ENCODE data around the gene MLLT10. TPM values are rescaled to one million over a fixed set of nuclear protein-coding genes. Genes with fewer than 3 reads are reported as not detected.

MLLT10 gene
- total RNA-seq, 6 experiments from 2014 or later: 15.8 to 49.4 (median 20.1) TPM

- intact Hi-C loops (cut with DNase I): loop anchor here in 1 of 2 donors (10.0 kb wide), 1 partner anchor 465 kb away; no protein-coding TSS in a partner anchor
- H3K4me3 ChIP-seq: no peak overlapping the region
- ATAC-seq: no peak
Measured at GRCh38 chr10:21490028-21490710, 43.9 kb upstream of the MLLT10 start.

GRCh38 chr10:21490711-21491105 lies 43.3 kb upstream of the MLLT10 start:
- Histone ChIP-seq H3K4me1 (peaks cover 0 to 8% (median 0%) of the 10 kb centered on the region in 4 donors), H3K4me3 (no peak overlapping the region), H3K27me3 (no peaks in the 10 kb centered on the region), H3K36me3 (no peaks in the 10 kb centered on the region), H3K9me3 (no peaks in the 10 kb centered on the region), H3K27ac (no peak overlapping the region)
- ATAC-seq: no peak
- 80% methylated on average over 2 of the region's 2 CpGs for WGBS (ENCODE audit: insufficient coverage, low coverage, low lambda C conversion rate, missing lambda C conversion rate)
- intact Hi-C loops (cut with DNase I): loop anchor here in 1 of 2 donors (10.0 kb wide), 1 partner anchor 464 kb away; no protein-coding TSS in a partner anchor
- no peak for DNase-seq
- TF ChIP-seq CTCF (IDR thresholded peaks at IDR 0.05): no peak
- no peak for TF ChIP-seq POLR2A (IDR thresholded peaks at IDR 0.05)

More at GRCh38 chr10:21490028-21490710, 43.9 kb upstream of the MLLT10 start:
- no peak overlapping the region for H3K27ac ChIP-seq
- no peaks in the 10 kb centered on the region for H3K27me3 ChIP-seq
- no peaks in the 10 kb centered on the region for H3K9me3 ChIP-seq
- TF ChIP-seq CTCF (IDR thresholded peaks at IDR 0.05): no peak
- no peak for TF ChIP-seq POLR2A (IDR thresholded peaks at IDR 0.05)
- no peaks in the 10 kb centered on the region for H3K36me3 ChIP-seq
- WGBS (ENCODE audit: insufficient coverage, low coverage, low lambda C conversion rate, missing lambda C conversion rate): 94% methylated on average over 4 of the region's 4 CpGs
- no peak for DNase-seq
- H3K4me1 ChIP-seq: peaks cover 0 to 7% (median 0%) of the 10 kb centered on the region in 4 donors

GRCh38 chr10:21492421-21492820 lies 41.6 kb upstream of the MLLT10 start:
- TF ChIP-seq POLR2A (IDR thresholded peaks at IDR 0.05): no peak
- TF ChIP-seq CTCF (IDR thresholded peaks at IDR 0.05): no peak
- peaks cover 0 to 10% (median 0%) of the 10 kb centered on the region in 4 donors for H3K4me1 ChIP-seq
- no peaks in the 10 kb centered on the region for H3K9me3 ChIP-seq
- ATAC-seq (no peak), DNase-seq (no peak)
- no peaks in the 10 kb centered on the region for H3K36me3 ChIP-seq
- WGBS (ENCODE audit: insufficient coverage, low coverage, low lambda C conversion rate, missing lambda C conversion rate): 79% methylated on average over 3 of the region's 3 CpGs
- H3K4me3 ChIP-seq: no peak overlapping the region
- intact Hi-C loops (cut with DNase I): loop anchor here in 1 of 2 donors (10.0 kb wide), 1 partner anchor 462 kb away; no protein-coding TSS in a partner anchor
- no peak overlapping the region for H3K27ac ChIP-seq
- no peaks in the 10 kb centered on the region for H3K27me3 ChIP-seq

GRCh38 chr10:21493784-21494183 lies 40.2 kb upstream of the MLLT10 start:
- no peak for TF ChIP-seq POLR2A (IDR thresholded peaks at IDR 0.05)
- TF ChIP-seq CTCF (IDR thresholded peaks at IDR 0.05): no peak
- H3K27ac ChIP-seq: no peak overlapping the region

More at GRCh38 chr10:21493784-21494183, 40.2 kb upstream of the MLLT10 start:
- H3K36me3 ChIP-seq: no peaks in the 10 kb centered on the region
- H3K4me1 ChIP-seq: peaks cover 0 to 19% (median 3%) of the 10 kb centered on the region in 4 donors
- intact Hi-C loops (cut with DNase I): loop anchor here in 1 of 2 donors (10.0 kb wide), 1 partner anchor 461 kb away; no protein-coding TSS in a partner anchor
- DNase-seq (no peak), ATAC-seq (no peak)
- H3K27me3 ChIP-seq: no peaks in the 10 kb centered on the region
- WGBS (ENCODE audit: insufficient coverage, low coverage, low lambda C conversion rate, missing lambda C conversion rate): 90% methylated on average over 3 of the region's 9 CpGs
- H3K4me3 ChIP-seq: peak overlapping the region in 1 of 3 donors; percentile 85
- no peaks in the 10 kb centered on the region for H3K9me3 ChIP-seq

Measured in right lobe of liver (tissue), 6 donors.